ENCODE data around the gene TOX2.

- no peak for TF ChIP-seq POLR2A (IDR thresholded peaks at IDR 0.05; ENCODE audit: extremely low read depth, insufficient read length)
- TF ChIP-seq CTCF (IDR thresholded peaks at IDR 0.05; ENCODE audit: low read depth, low read length), result no peak
Observed at GRCh38 chr20:44117296-44118184, 202.9 kb downstream of the TOX2 start.
